Lung (tissue), 16 donors: ENCODE data around the gene MAP1A. TPM values are rescaled to one million over a fixed set of nuclear protein-coding genes. Genes with fewer than 3 reads are reported as not detected.

Experiments
- ATAC-seq: fragments of 200-7000 bp; cut with Tn5 transposase; one replicate; pipeline ENCODE4 v1.9.1; 2020; ENCODE audit warnings: moderate number of reproducible peaks; ENCODE audit not compliant: insufficient read depth, low FRiP score
- DNase-seq, 3 donors: peaks; one replicate each; pipeline ENCODE4 v3.0.0-alpha.2; 2013 to 2017
- H3K27ac ChIP-seq, 2 donors: one replicate each; pipeline ENCODE4 v1.5.1; 2013; ENCODE audit warnings: mild to moderate bottlenecking in 2 of 2, moderate library complexity in 2 of 2, control low read depth in 1 of 2, inconsistent platforms in 1 of 2, low read depth in 1 of 2, low read length in 1 of 2
- H3K27me3 ChIP-seq, 3 donors: one replicate each; pipeline ENCODE4 v1.5.1; 2013; ENCODE audit warnings: low read length in 2 of 3; ENCODE audit not compliant: control insufficient read depth in 3 of 3, insufficient read depth in 3 of 3
- H3K36me3 ChIP-seq, 4 donors: one replicate each; pipeline ENCODE4 v1.5.1; 2013; ENCODE audit warnings: low read length in 4 of 4, mild to moderate bottlenecking in 1 of 4, moderate library complexity in 1 of 4; ENCODE audit not compliant: control insufficient read depth in 4 of 4, insufficient read depth in 4 of 4
- H3K4me1 ChIP-seq, 5 donors: one replicate each; pipeline ENCODE4 v1.5.1; 2013; ENCODE audit warnings: low read length in 5 of 5, mild to moderate bottlenecking in 2 of 5, moderate library complexity in 1 of 5; ENCODE audit not compliant: control insufficient read depth in 5 of 5, insufficient read depth in 5 of 5
- H3K4me3 ChIP-seq: one replicate; pipeline ENCODE4 v1.5.1; 2013; ENCODE audit warnings: mild to moderate bottlenecking, control low read depth, moderate library complexity
- H3K9ac ChIP-seq, 2 donors: one replicate each; pipeline ENCODE4 v1.5.1; 2013; ENCODE audit warnings: low read length in 2 of 2, control low read depth in 1 of 2; ENCODE audit not compliant: insufficient read depth in 1 of 2
- H3K9me3 ChIP-seq, 4 donors: one replicate each; pipeline ENCODE4 v1.5.1; 2013; ENCODE audit warnings: low read length in 3 of 4, mild to moderate bottlenecking in 1 of 4, moderate library complexity in 1 of 4; ENCODE audit not compliant: control insufficient read depth in 4 of 4, insufficient read depth in 3 of 4
- WGBS, 2 donors: extraction: QIAGEN DNeasy Blood & Tissue Kit; methylation state at CpG; one replicate each; pipeline ENCODE4 v1.1.7; 2013; 5-methylcytosine and 5-hydroxymethylcytosine counted together
- long read RNA-seq, 5 donors: transcript quantifications; one replicate each; lab custom pipeline, GENCODE V29; 2026
- polyA plus RNA-seq, 2 donors: library from polyadenylated mRNA; stranded (reverse); fragments of 200-250 nt; gene quantifications; one replicate each; pipeline ENCODE4 v1.2.1, GENCODE V29; 2013
- total RNA-seq, 2 donors: library from RNA; depleted of rRNA in 1 of 2; stranded (reverse); fragments of >200 nt in 1 of 2; gene quantifications; one replicate each; pipeline ENCODE4 v1.2.1, GENCODE V29; 2014 to 2021
- TF ChIP-seq, protein P1 (sequence below): IDR thresholded peaks from 2 replicates; pipeline ENCODE4 v1.5.1; 2012; ENCODE audit warnings: mild to moderate bottlenecking; ENCODE audit errors: control extremely low read depth, extremely low read depth
- donor health status: control.
- donor health status: control.
- donor health status: Bipolar disorder and iron deficiency.
- donor health status: healthy.
- donor health status: DM: yes; HTN: yes; CAD: no.

MAP1A gene
- total RNA-seq (10 to 100 TPM in 1 of 2 donors, 1 to 10 TPM in 1; 8.8 to 17.8 TPM), polyA plus RNA-seq (1 to 10 TPM; 1.8 TPM)
- long read RNA-seq, donor 1 = 0 reads
- long read RNA-seq, donor 2 = 0 reads
- long read RNA-seq, donor 3 = 0 reads
- long read RNA-seq, donor 4 = 0 reads
- long read RNA-seq, donor 5 = 0 reads

DNA sequence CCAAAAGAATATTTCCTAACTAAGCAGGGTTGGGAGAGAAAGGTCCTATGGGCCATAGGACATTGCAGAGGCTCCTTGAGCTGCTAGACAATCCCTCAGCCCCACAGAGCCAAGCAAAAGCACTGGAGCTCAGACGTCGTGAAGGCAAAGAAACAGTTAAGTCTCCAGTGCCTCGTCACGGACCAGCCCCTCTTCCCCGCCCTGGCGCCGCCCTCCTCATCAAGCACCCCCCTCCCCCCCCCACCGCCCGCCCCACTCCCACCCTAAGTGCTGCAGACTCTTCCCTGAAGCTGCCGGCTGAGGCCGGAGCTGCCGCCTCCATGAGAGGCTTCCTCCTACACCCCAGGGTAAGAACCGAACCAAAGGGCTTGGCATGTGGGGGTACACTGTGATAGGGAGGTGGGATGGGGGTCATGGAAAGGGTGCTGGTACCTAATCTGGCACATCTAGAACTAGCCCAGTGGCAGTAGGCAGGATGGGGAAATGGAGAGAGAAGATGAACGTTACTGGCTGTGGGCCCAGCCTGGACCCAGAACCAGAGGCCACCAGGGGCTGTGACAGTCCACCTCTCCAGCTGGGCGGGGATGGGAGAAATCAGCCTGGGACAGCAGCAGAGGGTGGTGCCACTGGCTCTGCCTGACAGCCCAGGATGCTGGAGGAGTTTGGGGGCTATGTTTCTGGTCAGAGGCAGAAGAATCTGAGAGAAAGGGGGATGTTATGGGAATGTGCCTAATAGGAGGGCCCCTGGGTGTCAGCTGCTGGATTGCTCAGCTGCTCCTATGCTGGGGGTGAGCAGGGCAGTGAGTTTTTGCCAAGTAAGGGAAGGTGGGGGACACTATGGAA lies at the start of gene MAP1A:
TSS of gene MAP1A (plus strand) at position 255 of the 843 bp plus-strand sequence. CDS start 3,866 bp downstream, outside the sequence.
- peaks cover 4 to 38% (median 5%) of the 10 kb centered on the region in 5 donors for H3K4me1 ChIP-seq
- peaks cover 0 to 3% (median 0%) of the 10 kb centered on the region in 4 donors for H3K9me3 ChIP-seq
- ATAC-seq = no peak
- H3K4me3 ChIP-seq = no peak within 1 kb of the TSS
- peaks cover 0 to 16% (median 4%) of the 10 kb centered on the region in 4 donors for H3K36me3 ChIP-seq
- H3K27me3 ChIP-seq = no peaks in the 10 kb centered on the region
- peak within 1 kb of the TSS in 1 of 2 donors; percentile 46 for H3K9ac ChIP-seq
- H3K27ac ChIP-seq = no peak within 1 kb of the TSS
- DNase-seq = peak; percentile 87 to 89 (median 89)
- TF ChIP-seq, protein P1, sequence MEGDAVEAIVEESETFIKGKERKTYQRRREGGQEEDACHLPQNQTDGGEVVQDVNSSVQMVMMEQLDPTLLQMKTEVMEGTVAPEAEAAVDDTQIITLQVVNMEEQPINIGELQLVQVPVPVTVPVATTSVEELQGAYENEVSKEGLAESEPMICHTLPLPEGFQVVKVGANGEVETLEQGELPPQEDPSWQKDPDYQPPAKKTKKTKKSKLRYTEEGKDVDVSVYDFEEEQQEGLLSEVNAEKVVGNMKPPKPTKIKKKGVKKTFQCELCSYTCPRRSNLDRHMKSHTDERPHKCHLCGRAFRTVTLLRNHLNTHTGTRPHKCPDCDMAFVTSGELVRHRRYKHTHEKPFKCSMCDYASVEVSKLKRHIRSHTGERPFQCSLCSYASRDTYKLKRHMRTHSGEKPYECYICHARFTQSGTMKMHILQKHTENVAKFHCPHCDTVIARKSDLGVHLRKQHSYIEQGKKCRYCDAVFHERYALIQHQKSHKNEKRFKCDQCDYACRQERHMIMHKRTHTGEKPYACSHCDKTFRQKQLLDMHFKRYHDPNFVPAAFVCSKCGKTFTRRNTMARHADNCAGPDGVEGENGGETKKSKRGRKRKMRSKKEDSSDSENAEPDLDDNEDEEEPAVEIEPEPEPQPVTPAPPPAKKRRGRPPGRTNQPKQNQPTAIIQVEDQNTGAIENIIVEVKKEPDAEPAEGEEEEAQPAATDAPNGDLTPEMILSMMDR = no peak
- 1 to 3% methylated on average over 15 of the region's 15 CpGs for WGBS, 2 donors

DNA sequence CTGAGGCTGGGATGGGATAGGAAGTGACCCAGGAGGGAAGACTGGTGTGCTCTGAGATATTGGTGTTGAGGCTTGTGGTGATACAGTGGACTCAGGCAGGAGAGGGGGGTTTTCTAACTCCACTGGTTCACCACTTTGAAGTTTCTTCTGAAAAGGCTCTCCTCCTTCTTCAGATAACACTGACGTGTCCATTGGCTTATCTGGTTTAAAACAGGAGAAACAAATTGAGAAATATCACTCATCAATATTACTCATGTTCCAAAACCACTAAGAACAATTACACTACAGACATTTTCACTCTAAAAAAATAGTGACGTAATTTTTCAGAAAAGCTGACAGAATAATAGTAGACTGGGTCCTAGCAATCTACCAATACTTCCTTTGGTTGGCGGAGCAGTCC lies 47.5 kb upstream of the MAP1A start:
- Histone ChIP-seq H3K4me1 (no peaks in the 10 kb centered on the region), H3K9ac (no peak overlapping the region), H3K27ac (no peak overlapping the region), H3K4me3 (no peak overlapping the region), H3K27me3 (no peaks in the 10 kb centered on the region), H3K9me3 (no peaks in the 10 kb centered on the region), H3K36me3 (peaks cover 17 to 30% (median 20%) of the 10 kb centered on the region in 4 donors)
- 87% methylated on average over 3 of the region's 3 CpGs for WGBS, 2 donors
- TF ChIP-seq, protein P1 = no peak
- ATAC-seq (no peak), DNase-seq (no peak)

DNA sequence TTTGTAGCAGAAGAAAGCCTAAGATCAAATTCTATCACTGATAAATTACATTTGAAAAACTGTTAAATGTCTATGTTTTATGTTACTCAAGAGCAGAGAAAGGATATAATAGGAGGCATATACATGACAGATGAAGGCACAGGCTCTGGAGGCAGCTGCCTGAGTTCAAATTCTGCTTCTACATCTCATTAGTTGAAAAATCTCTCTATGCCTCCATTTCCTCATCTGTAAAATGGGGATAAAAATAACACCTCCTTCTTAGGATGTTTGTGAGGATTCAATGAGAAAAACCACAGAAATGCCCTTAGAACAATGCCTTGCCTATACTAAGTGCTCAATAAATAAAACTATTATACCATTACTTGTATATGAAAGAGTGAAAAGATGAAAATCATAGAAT lies 45.4 kb upstream of the MAP1A start:
- TF ChIP-seq, protein P1 = no peak

More for the DNA sequence above, 45.4 kb upstream of the MAP1A start:
- Histone ChIP-seq H3K4me1 (no peaks in the 10 kb centered on the region), H3K9me3 (no peaks in the 10 kb centered on the region), H3K4me3 (no peak overlapping the region), H3K27me3 (no peaks in the 10 kb centered on the region), H3K27ac (no peak overlapping the region), H3K36me3 (peaks cover 19 to 47% (median 28%) of the 10 kb centered on the region in 4 donors), H3K9ac (no peak overlapping the region)
- ATAC-seq (no peak), DNase-seq (no peak)
